Central memory CD8-positive, alpha-beta T cell (primary cell): ENCODE measurements around the gene SVOPL.

ENCODE experiments used
- ATAC-seq: fragments of 150-1000 bp; cut with Tn5 transposase; replicated peaks from 2 replicates; pipeline ENCODE4 v1.10.0; 2022; ENCODE audit warnings: mild to moderate bottlenecking, moderate FRiP score, moderate number of reproducible peaks; ENCODE audit not compliant: poor library complexity, severe bottlenecking; ENCODE audit errors: extremely low read depth
- DNase-seq, 2 donors: peaks; one replicate each; pipeline ENCODE4 v3.0.0; 2021; ENCODE audit warnings: low spot score in 2 of 2
- H3K27ac Mint-ChIP-seq: one replicate; pipeline ENCODE4 v1.8.0; 2022; ENCODE audit warnings: low read depth, mild to moderate bottlenecking, moderate library complexity, mixed read lengths
- H3K27me3 Mint-ChIP-seq: one replicate; pipeline ENCODE4 v1.8.0; 2022; ENCODE audit warnings: mixed read lengths
- H3K36me3 Mint-ChIP-seq: one replicate; pipeline ENCODE4 v1.8.0; 2022; ENCODE audit warnings: mild to moderate bottlenecking, moderate library complexity, mixed read lengths; ENCODE audit not compliant: insufficient read depth
- H3K4me1 Mint-ChIP-seq: one replicate; pipeline ENCODE4 v1.8.0; 2022; ENCODE audit warnings: mixed read lengths
- H3K4me3 Mint-ChIP-seq: one replicate; pipeline ENCODE4 v1.8.0; 2022; ENCODE audit warnings: mild to moderate bottlenecking, moderate library complexity, mixed read lengths
- H3K9me3 Mint-ChIP-seq: one replicate; pipeline ENCODE4 v1.8.0; 2022; ENCODE audit warnings: mixed read lengths

Gene SVOPL

GRCh38 chr7:138581065-138581464 is 120.1 kb downstream of the SVOPL start:
- Mint-ChIP-seq H3K27ac (no peak overlapping the region), H3K36me3 (peaks cover 43% of the 10 kb centered on the region), H3K4me3 (no peak overlapping the region), H3K4me1 (no peaks in the 10 kb centered on the region), H3K27me3 (no peaks in the 10 kb centered on the region), H3K9me3 (no peaks in the 10 kb centered on the region)
- ATAC-seq, result no peak
- no peak for DNase-seq

- no peaks in the 10 kb centered on the region for H3K4me1 Mint-ChIP-seq
- no peak for DNase-seq
- no peaks in the 10 kb centered on the region for H3K9me3 Mint-ChIP-seq
- H3K27ac Mint-ChIP-seq, result no peak overlapping the region
- no peak for ATAC-seq
- H3K27me3 Mint-ChIP-seq, result no peaks in the 10 kb centered on the region
- H3K36me3 Mint-ChIP-seq, result peaks cover 38% of the 10 kb centered on the region
- no peak overlapping the region for H3K4me3 Mint-ChIP-seq
Observed at GRCh38 chr7:138579671-138580070, 121.5 kb downstream of the SVOPL start.

DNA sequence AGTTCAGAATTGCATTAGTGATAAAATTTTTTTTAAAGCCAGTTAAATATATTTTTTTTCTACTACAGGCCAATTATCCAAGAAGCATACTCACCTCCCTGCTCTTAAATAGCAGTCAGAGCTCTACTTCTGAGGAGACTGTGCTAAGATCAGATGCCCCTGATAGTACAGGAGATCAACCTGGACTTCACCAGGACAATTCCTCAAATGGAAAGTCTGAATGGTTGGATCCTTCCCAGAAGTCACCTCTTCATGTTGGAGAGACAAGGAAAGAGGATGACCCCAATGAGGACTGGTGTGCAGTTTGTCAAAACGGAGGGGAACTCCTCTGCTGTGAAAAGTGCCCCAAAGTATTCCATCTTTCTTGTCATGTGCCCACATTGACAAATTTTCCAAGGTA is 122.0 kb downstream of the SVOPL start:
- no peaks in the 10 kb centered on the region for H3K4me1 Mint-ChIP-seq
- no peak overlapping the region for H3K27ac Mint-ChIP-seq
- H3K36me3 Mint-ChIP-seq, result peaks cover 38% of the 10 kb centered on the region
- DNase-seq (no peak), ATAC-seq (no peak)
- no peak overlapping the region for H3K4me3 Mint-ChIP-seq
- H3K9me3 Mint-ChIP-seq, result no peaks in the 10 kb centered on the region
- no peaks in the 10 kb centered on the region for H3K27me3 Mint-ChIP-seq

- peaks cover 26% of the 10 kb centered on the region for H3K36me3 Mint-ChIP-seq
- no peaks in the 10 kb centered on the region for H3K27me3 Mint-ChIP-seq
- H3K4me3 Mint-ChIP-seq, result no peak overlapping the region
- no peaks in the 10 kb centered on the region for H3K4me1 Mint-ChIP-seq
- H3K27ac Mint-ChIP-seq, result no peak overlapping the region
- H3K9me3 Mint-ChIP-seq, result no peaks in the 10 kb centered on the region
- ATAC-seq, result no peak
- DNase-seq, result no peak
Observed at GRCh38 chr7:138575897-138576428, 125.2 kb downstream of the SVOPL start.

DNA sequence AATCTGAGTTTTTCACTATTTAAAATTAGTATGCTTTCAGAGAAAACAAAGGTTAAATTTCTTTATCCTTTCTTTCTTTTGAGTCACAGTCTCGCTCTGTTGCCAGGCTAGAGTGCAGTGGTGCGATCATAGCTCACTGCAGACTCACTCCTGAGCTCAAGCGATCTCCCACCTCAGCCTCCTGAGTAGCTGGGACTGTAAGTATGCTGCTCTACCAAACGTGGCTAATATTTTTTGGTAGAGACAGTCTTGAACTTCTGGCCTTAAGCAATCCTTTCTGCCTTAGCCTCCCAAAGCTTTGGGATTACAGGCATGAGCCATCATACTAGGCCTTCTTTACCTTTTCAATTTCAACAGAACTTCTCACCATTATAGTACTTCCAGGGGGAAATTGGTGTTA is 127.4 kb downstream of the SVOPL start:
- DNase-seq, result no peak
- H3K27ac Mint-ChIP-seq, result no peak overlapping the region
- H3K4me1 Mint-ChIP-seq, result no peaks in the 10 kb centered on the region
- H3K27me3 Mint-ChIP-seq, result no peaks in the 10 kb centered on the region
- ATAC-seq, result no peak
- H3K36me3 Mint-ChIP-seq, result peaks cover 33% of the 10 kb centered on the region
- H3K9me3 Mint-ChIP-seq, result no peaks in the 10 kb centered on the region
- H3K4me3 Mint-ChIP-seq, result no peak overlapping the region

DNA sequence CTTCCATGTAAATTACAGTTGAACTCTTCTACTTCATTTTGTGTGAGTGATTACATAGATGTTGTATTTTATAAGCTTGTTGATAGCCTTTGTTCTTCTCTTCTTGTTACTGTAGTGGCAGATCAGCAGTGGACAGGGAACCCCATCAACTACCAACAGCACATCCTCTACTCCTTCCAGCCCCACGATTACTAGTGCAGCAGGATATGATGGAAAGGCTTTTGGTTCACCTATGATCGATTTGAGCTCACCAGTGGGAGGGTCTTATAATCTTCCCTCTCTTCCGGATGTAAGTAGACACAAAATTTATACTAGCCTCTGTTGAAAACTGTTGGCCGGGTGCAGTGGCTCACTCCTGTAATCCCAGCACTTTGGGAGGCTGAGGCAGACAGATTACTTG is 130.4 kb downstream of the SVOPL start:
- DNase-seq, result no peak
- Mint-ChIP-seq H3K27me3 (no peaks in the 10 kb centered on the region), H3K4me1 (no peaks in the 10 kb centered on the region), H3K36me3 (peaks cover 21% of the 10 kb centered on the region), H3K4me3 (no peak overlapping the region), H3K9me3 (no peaks in the 10 kb centered on the region), H3K27ac (no peak overlapping the region)
- no peak for ATAC-seq

GRCh38 chr7:138569418-138569817 is 131.7 kb downstream of the SVOPL start:
- Mint-ChIP-seq H3K27ac (no peak overlapping the region), H3K36me3 (peaks cover 24% of the 10 kb centered on the region), H3K4me1 (no peaks in the 10 kb centered on the region), H3K9me3 (peaks cover 9% of the 10 kb centered on the region), H3K27me3 (no peaks in the 10 kb centered on the region), H3K4me3 (no peak overlapping the region)
- DNase-seq (no peak), ATAC-seq (no peak)

- ATAC-seq (no peak), DNase-seq (no peak)
- Mint-ChIP-seq H3K4me3 (no peak overlapping the region), H3K27me3 (no peaks in the 10 kb centered on the region), H3K4me1 (no peaks in the 10 kb centered on the region), H3K9me3 (peaks cover 12% of the 10 kb centered on the region), H3K27ac (no peak overlapping the region), H3K36me3 (peaks cover 27% of the 10 kb centered on the region)
Observed at GRCh38 chr7:138568655-138569054, 132.5 kb downstream of the SVOPL start.

DNA sequence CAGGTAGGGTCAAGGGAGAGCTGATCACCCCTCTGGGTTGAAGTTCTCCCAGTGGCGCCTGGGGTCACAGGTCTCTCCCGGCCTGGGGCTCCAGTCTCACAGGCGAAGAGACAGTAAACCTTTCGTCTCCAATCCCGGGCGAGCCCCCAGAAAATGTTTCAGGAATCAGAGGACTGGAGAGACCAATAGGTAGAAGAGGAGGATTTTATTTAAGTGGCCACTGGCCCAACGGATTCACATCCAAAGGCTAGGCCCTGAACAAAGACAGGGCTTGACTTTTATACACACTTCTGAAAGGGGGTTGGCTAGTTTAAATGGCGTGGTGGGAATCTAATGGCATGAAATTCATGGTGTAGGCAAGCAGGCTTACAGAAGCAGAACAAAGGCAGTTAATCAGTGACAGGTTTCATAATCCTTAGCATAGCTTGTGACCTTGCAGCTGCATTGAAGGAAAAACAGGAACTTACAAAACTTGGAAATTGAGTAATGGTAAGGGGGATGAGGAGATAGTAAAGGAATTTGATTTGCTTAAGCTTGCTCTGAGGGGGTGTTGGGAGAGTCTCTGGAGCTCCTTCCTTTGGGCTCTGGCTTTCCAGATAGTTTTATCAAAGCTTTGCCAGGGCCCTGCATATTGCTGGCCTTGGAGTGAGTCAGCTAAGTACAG is 135.6 kb downstream of the SVOPL start:
- Mint-ChIP-seq H3K27ac (no peak overlapping the region), H3K36me3 (peaks cover 25% of the 10 kb centered on the region), H3K4me3 (no peak overlapping the region), H3K9me3 (peaks cover 22% of the 10 kb centered on the region), H3K4me1 (no peaks in the 10 kb centered on the region), H3K27me3 (no peaks in the 10 kb centered on the region)
- ATAC-seq, result no peak
- DNase-seq, result no peak

DNA sequence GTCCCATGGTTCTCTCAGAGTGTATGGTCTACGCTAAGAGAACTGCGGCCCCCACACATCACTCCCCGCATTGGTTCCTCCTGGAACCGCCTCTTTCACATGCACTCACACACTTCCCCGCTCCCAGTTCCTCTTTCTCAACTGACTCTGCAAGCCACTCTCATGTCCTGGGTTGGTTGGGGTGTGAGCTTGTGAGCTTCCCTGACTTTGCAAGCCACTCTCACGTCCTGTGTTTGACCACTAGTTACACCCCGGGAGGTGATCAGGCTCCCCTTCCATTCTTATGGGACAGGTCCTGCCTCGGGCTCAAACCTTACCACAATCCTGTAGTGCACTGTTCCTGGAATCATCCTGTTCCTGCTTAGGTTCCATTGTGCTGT is 136.1 kb downstream of the SVOPL start:
- no peaks in the 10 kb centered on the region for H3K4me1 Mint-ChIP-seq
- peaks cover 21% of the 10 kb centered on the region for H3K36me3 Mint-ChIP-seq
- H3K9me3 Mint-ChIP-seq, result peaks cover 22% of the 10 kb centered on the region
- ATAC-seq, result no peak
- no peak overlapping the region for H3K4me3 Mint-ChIP-seq
- no peak overlapping the region for H3K27ac Mint-ChIP-seq
- DNase-seq, result no peak
- H3K27me3 Mint-ChIP-seq, result no peaks in the 10 kb centered on the region

GRCh38 chr7:138564365-138564764 is 136.8 kb downstream of the SVOPL start:
- no peaks in the 10 kb centered on the region for H3K27me3 Mint-ChIP-seq
- no peak overlapping the region for H3K27ac Mint-ChIP-seq
- peaks cover 17% of the 10 kb centered on the region for H3K36me3 Mint-ChIP-seq
- DNase-seq (no peak), ATAC-seq (no peak)
- no peaks in the 10 kb centered on the region for H3K4me1 Mint-ChIP-seq
- no peak overlapping the region for H3K4me3 Mint-ChIP-seq
- H3K9me3 Mint-ChIP-seq, result peaks cover 22% of the 10 kb centered on the region

DNA sequence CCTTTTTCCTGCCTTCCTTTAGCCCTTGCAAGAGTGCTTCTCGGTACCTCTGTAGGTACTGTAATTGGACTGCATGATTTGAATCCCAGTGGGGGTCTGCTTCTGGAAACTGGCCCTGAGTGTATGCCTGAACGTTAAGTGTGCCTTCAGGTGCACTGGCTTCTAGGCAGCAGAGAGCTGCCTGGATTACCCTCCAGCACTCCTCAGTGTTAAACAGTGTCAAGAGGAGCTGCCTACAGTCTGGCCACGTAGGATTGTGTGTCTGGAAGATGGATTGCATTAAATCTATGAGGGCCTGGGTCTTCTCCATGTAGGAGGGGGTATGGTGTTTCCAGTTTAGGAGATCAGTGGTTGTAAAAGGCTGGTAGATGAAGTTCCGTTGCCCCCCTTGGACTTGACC is 137.4 kb downstream of the SVOPL start:
- Mint-ChIP-seq H3K27me3 (no peaks in the 10 kb centered on the region), H3K27ac (no peak overlapping the region), H3K4me1 (no peaks in the 10 kb centered on the region), H3K9me3 (peaks cover 22% of the 10 kb centered on the region), H3K4me3 (no peak overlapping the region), H3K36me3 (peaks cover 12% of the 10 kb centered on the region)
- DNase-seq, result no peak
- ATAC-seq, result no peak

- Mint-ChIP-seq H3K4me3 (no peak overlapping the region), H3K4me1 (no peaks in the 10 kb centered on the region), H3K36me3 (peaks cover 20% of the 10 kb centered on the region), H3K27me3 (no peaks in the 10 kb centered on the region), H3K9me3 (peaks cover 13% of the 10 kb centered on the region), H3K27ac (no peak overlapping the region)
- DNase-seq (no peak), ATAC-seq (no peak)
Observed at GRCh38 chr7:138559448-138559847, 141.7 kb downstream of the SVOPL start.
